Measurements from ENCODE around the gene CAPN1. TPM values are rescaled to one million over a fixed set of nuclear protein-coding genes. Genes with fewer than 3 reads are reported as not detected.

The CAPN1 gene
- total RNA-seq, 1 donor = 102 TPM

GRCh38 chr11:65156926-65157325, 24.8 kb upstream of the CAPN1 start:
- no peak for TF ChIP-seq CTCF (IDR thresholded peaks at IDR 0.05; ENCODE audit: extremely low read depth, low read depth, low read length)
- Histone ChIP-seq H3K36me3 (ENCODE audit: insufficient read depth, low read length) (no peaks in the 10 kb centered on the region), H2AFZ (ENCODE audit: low read length) (no peak overlapping the region), H3K27me3 (ENCODE audit: insufficient read depth, low read length) (no peaks in the 10 kb centered on the region), H3K9me3 (ENCODE audit: low read depth, low read length) (no peaks in the 10 kb centered on the region), H4K20me1 (ENCODE audit: insufficient read depth, low read length) (no peaks in the 10 kb centered on the region), H3K4me1 (ENCODE audit: insufficient read depth, low read length) (peaks cover 6% of the 10 kb centered on the region), H3K4me2 (ENCODE audit: insufficient read depth, low read length) (no peak overlapping the region), H3K27ac (ENCODE audit: low read depth, low read length) (no peak overlapping the region), H3K4me3 (ENCODE audit: insufficient read depth, low read length) (no peak overlapping the region), H3K79me2 (ENCODE audit: insufficient read depth, low read length) (no peaks in the 10 kb centered on the region)
- DNase-seq (ENCODE audit: insufficient read length, low spot score, missing footprints) = no peak

- no peaks in the 10 kb centered on the region for H3K27me3 ChIP-seq (ENCODE audit: insufficient read depth, low read length)
- no peak for DNase-seq (ENCODE audit: insufficient read length, low spot score, missing footprints)
- H3K4me2 ChIP-seq (ENCODE audit: insufficient read depth, low read length) = no peak overlapping the region
- no peaks in the 10 kb centered on the region for H3K36me3 ChIP-seq (ENCODE audit: insufficient read depth, low read length)
- H4K20me1 ChIP-seq (ENCODE audit: insufficient read depth, low read length) = no peaks in the 10 kb centered on the region
- TF ChIP-seq CTCF (IDR thresholded peaks at IDR 0.05; ENCODE audit: extremely low read depth, low read depth, low read length) = no peak
- no peaks in the 10 kb centered on the region for H3K9me3 ChIP-seq (ENCODE audit: low read depth, low read length)
- no peaks in the 10 kb centered on the region for H3K79me2 ChIP-seq (ENCODE audit: insufficient read depth, low read length)
- no peak overlapping the region for H3K4me3 ChIP-seq (ENCODE audit: insufficient read depth, low read length)
- H3K27ac ChIP-seq (ENCODE audit: low read depth, low read length) = no peak overlapping the region
- H3K4me1 ChIP-seq (ENCODE audit: insufficient read depth, low read length) = peaks cover 6% of the 10 kb centered on the region
- no peak overlapping the region for H2AFZ ChIP-seq (ENCODE audit: low read length)
Observed at GRCh38 chr11:65157336-65157735, 24.4 kb upstream of the CAPN1 start.

GRCh38 chr11:65159012-65159411, 22.7 kb upstream of the CAPN1 start:
- H3K4me2 ChIP-seq (ENCODE audit: insufficient read depth, low read length) = no peak overlapping the region
- H3K9me3 ChIP-seq (ENCODE audit: low read depth, low read length) = no peaks in the 10 kb centered on the region
- H3K4me3 ChIP-seq (ENCODE audit: insufficient read depth, low read length) = no peak overlapping the region
- H3K36me3 ChIP-seq (ENCODE audit: insufficient read depth, low read length) = no peaks in the 10 kb centered on the region
- no peaks in the 10 kb centered on the region for H3K4me1 ChIP-seq (ENCODE audit: insufficient read depth, low read length)
- no peak for TF ChIP-seq CTCF (IDR thresholded peaks at IDR 0.05; ENCODE audit: extremely low read depth, low read depth, low read length)
- H3K27ac ChIP-seq (ENCODE audit: low read depth, low read length) = no peak overlapping the region
- H4K20me1 ChIP-seq (ENCODE audit: insufficient read depth, low read length) = no peaks in the 10 kb centered on the region
- no peak for DNase-seq (ENCODE audit: insufficient read length, low spot score, missing footprints)
- no peaks in the 10 kb centered on the region for H3K27me3 ChIP-seq (ENCODE audit: insufficient read depth, low read length)
- H3K79me2 ChIP-seq (ENCODE audit: insufficient read depth, low read length) = no peaks in the 10 kb centered on the region
- H2AFZ ChIP-seq (ENCODE audit: low read length) = no peak overlapping the region

- Histone ChIP-seq H2AFZ (ENCODE audit: low read length) (no peak overlapping the region), H3K4me1 (ENCODE audit: insufficient read depth, low read length) (peaks cover 3% of the 10 kb centered on the region), H3K36me3 (ENCODE audit: insufficient read depth, low read length) (no peaks in the 10 kb centered on the region), H3K27ac (ENCODE audit: low read depth, low read length) (no peak overlapping the region), H3K4me2 (ENCODE audit: insufficient read depth, low read length) (no peak overlapping the region), H3K4me3 (ENCODE audit: insufficient read depth, low read length) (no peak overlapping the region), H4K20me1 (ENCODE audit: insufficient read depth, low read length) (no peaks in the 10 kb centered on the region), H3K9me3 (ENCODE audit: low read depth, low read length) (no peaks in the 10 kb centered on the region), H3K79me2 (ENCODE audit: insufficient read depth, low read length) (no peaks in the 10 kb centered on the region), H3K27me3 (ENCODE audit: insufficient read depth, low read length) (no peaks in the 10 kb centered on the region)
- no peak for TF ChIP-seq CTCF (IDR thresholded peaks at IDR 0.05; ENCODE audit: extremely low read depth, low read depth, low read length)
- DNase-seq (ENCODE audit: insufficient read length, low spot score, missing footprints) = no peak
Observed at GRCh38 chr11:65160643-65161042, 21.1 kb upstream of the CAPN1 start.
